HG03108 (cell line): ENCODE data around the gene TRIM40.
A peak's percentile ranks its signal among the peaks of the same experiment; 100 is the strongest.

Experiments used
- ATAC-seq: cut with Tn5 transposase; IDR thresholded peaks from one replicate; pipeline ENCODE4 v1.9.1; 2021; ENCODE audit warnings: moderate library complexity; ENCODE audit not compliant: unreplicated experiment

TRIM40 gene

DNA sequence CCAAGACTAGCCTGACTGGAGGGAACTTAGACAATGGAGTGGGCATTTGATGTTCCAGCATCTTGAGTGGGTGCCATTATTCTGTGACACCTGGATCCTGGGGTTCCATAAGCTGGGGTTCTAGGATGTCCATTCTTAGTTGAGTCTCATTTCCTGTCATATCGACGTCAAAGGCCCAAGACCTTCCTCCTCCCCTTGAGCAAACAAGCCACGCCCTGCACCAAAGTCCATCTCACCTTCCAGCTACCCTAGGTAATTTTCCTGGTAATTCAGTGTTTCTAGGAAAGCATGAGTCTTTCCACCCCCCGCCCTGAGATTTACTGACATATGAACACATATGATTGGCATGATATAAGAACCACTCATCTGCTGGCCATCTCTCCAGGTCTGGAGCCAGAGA, at the start of gene TRIM40:
TSS of gene TRIM40 (plus strand) at position 384 of the 400 bp plus-strand sequence. CDS start 897 bp downstream, outside the sequence.
- no peak for ATAC-seq

GRCh38 chr6:30087876-30088275, 48.1 kb upstream of the TRIM40 start:
- ATAC-seq = no peak

- no peak for ATAC-seq
Observed at GRCh38 chr6:30091577-30092381, 44.2 kb upstream of the TRIM40 start.

DNA sequence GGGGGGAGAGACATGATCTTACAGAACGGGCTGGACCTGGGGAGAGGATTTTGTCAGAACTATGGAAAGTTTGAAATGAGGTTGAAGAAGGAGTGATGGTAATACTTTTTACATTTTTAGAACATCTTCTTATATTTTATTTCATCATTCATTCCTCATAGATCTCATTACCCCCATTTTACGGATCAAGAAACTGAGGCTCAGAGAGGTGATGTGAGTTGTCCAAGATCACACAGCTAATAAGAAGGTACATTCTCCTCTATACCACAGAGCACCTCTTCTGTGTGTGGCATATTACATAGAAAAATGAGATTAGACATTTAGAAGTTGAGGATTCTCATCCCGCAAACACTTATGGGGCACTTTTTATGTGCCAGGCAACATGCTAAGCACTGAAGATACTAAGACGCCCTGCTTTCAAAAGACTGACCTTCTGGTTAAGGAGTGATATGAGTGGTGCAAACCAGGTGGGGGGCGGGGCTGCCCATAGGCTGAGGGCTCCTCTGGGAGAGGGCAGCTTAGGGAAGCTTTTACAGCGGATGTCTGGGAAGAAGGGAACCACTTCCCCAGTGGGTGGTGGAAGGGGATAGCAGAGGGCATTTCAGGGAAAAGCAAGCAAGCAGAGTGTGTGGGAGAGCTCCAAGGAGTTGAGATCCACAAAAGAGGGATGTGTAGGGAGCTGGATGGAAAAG, 42.9 kb upstream of the TRIM40 start:
- ATAC-seq = no peak

DNA sequence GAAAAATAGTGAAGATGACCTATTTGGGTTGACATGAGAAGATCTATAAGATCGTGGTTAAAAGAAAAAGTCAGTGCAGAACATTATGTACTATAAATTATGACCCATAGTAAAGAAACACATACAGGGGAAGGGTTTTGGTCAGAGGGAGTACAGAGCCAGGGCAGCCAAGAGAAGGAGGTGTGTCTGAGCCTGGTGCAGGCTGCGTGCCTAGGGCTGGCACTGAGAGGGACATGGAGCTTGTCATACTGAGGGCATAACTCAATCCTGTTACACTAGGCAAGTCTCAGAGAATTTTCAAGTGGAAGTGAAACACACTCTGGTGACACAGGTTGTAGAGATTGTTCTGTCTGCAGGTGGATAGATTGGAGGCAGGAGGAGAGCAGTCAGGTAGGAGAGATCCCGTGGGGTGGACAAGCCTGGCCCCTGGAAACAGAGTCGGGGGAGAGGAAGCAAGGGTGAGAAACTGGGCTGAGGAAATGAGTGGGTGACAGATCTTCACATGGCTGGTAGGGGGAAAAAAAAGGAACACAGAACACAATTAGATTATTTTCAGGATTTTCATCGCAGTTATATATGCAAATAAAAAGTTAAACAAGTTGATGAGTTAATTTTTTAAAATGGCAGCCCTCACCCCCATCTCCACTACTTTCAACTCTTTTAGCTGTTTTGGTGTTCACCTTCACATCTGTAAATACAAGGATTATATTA, 41.8 kb upstream of the TRIM40 start:
- no peak for ATAC-seq

DNA sequence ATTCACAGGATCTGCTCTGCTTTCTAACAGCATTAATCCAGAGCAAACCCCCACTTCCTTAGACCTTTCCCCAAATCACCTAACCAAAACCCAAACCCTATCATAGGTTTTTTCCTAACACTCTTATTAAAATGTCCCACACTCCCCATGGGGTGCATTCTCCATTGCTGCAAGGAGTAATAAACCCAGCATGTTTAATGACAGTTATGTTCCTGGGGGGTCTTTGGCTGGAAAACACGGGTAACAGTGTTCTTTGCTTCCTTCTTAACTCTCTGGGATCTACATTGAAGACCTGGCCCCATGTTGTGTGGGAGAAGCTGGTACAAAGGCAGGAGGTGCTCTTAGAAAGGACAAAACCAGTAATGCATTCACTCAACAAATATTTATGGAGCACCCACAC, 39.1 kb upstream of the TRIM40 start:
- no peak for ATAC-seq

DNA sequence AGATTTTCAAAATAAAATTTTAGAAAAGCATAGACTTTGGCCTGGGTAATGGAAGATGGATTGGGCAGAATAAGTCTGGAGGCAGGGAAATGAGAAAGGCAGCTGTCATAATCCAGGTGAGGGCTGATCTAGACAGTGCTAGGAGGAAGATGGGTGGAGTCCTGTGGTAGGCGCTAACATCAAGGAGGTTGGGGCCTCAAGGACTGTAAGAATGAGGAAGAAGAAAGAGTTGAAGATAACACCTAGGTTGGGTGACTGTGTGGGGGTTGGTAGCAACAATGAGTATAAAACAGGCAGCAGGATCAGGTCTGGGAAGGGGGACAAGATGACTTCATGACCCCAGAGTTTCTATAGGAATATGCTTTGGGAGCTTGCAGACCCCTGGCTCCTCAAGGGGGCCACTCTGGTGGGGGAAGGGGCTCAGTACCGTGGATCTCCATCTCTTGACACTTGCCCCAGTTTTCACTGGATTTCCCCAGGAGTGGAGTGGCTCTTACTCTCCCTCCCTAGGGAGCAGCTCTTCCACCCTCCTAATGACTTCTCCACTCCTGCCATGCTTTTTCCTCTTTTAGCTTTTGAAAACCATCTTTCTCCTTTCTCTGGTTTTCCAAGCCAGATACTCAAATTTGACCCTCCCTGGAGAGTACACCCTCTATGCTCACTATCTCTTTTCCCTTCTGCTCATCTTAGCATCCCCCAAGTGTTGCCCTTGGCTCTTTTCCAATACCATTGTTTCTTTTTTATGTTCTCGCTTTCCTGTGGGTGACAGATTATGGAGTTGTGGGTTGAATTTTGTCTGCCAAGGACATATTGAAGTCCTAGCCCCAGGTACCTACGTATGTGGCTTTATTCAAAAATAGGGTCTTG, 37.8 kb upstream of the TRIM40 start:
- no peak for ATAC-seq

- no peak for ATAC-seq
Observed at GRCh38 chr6:30100154-30100553, 35.8 kb upstream of the TRIM40 start.

DNA sequence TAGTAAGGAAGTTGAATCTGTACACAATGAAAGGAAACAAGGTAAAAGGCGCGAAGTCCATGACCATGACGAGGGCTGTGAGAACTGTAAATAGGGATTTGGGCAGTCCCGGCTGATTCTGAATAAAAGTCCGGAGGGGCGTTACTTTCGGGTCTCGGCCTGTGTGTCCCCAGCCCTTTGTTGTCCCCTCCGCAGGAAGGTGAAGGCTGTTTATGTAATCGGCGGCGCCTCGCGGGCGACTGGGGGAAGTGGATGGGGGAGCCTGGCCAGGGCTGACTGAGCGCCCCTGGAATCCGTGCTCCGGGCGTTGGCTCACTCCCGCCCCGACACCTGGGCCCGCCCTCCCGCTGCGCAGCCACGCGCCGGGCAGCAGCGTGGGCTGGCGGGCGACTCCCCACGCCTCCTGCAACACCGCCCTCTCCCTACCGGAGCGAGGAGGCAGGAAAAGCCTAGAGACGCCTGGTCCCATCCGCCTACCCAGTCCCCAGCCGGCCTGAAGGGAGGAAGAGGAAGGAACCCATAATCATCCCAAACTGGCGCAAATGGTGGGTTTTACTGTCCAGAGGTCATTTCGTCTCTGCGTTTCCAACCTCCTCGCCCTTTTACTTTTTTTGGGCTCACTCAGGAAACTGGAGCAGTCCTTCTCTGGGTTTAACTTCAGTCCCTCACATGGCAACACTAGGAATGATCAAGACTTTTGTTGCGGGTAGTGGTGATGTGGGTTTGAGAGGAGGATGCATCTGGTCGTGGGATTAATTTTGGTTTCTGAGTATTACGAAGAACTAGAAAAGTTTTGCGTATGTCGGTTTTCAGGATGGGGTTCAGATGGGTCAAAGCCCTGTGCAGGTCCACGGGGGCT, 35.1 kb upstream of the TRIM40 start:
- no peak for ATAC-seq

- ATAC-seq = peak; percentile 78
Observed at GRCh38 chr6:30101444-30102413, 34.2 kb upstream of the TRIM40 start.

GRCh38 chr6:30102414-30102969, 33.4 kb upstream of the TRIM40 start:
- ATAC-seq = no peak

DNA sequence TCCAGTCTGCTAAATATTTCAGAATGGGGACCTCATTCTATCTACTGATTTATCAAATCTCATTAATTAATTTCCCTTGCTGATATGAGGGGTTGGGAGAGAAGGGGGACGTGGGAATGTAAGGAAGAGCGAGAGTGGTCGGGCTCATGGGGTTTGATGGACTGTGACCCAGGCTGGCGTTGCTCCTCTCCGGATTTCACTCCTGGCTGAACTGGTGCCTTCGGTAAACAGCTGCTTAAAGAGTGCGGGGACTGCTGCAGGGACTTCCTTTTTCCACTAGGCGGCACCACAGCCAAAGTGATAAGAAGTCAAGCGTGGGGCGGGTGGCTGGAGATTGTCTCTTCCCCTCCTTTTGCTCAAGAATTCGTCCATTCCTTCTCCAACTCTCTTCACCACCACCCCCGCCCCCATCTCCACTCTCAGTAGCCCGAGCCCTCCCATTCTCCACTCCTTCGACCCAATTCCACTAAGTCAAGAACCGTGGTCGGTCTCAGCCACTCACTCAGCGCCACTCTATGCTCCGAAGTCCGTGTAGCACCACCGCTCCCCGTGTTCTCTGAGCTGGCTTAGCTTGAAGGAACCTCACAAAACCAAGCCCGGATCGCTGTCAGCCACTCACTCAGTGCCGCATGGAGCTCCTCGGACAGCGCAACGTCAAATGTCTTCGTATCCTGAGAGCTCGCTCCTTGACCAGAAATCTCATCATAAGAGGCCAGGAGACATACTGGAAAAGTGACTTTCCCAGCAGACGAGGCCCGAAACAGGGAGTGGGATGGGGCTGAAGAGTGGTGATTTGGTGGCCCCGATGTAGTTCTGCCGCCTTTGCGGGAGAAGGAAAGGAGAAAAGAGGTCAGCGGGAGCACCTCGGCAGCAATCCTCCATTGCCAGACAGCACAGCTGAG, 32.7 kb upstream of the TRIM40 start:
- peak; percentile 59 for ATAC-seq

DNA sequence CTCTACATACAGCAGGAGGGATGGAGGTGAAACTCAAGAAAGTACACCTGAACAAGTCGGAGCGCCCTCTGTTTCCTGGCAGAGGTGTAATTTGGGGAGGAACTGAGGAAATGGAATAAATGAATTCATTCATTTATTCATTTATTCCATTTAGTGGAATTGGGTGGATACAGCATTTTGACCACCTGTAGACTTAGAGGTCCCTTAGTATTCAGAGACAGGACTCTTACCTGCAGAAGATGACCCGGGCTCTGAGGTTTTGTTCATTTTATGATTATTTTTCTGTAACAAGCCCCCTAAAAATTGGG, 32.1 kb upstream of the TRIM40 start:
- no peak for ATAC-seq

DNA sequence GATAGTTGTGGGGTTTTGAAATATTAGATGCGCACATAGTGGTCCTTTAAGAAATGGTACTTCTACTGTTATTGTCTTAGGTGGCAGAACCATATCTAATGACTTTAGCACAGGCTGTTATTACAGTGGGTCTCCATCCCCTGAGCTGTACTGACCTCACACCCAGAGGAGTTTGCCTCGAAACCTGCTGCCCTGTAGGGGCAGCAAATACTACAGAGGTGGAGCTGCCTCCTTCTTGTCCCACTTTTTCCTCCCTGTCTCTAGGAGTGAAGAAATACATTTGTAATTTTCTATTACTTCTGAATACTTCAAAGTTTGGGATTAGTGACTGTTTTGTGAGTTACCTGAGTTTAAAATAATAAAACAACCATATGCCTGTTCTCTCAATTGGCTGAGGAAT, 31.3 kb upstream of the TRIM40 start:
- no peak for ATAC-seq

GRCh38 chr6:30111266-30111856, 24.6 kb upstream of the TRIM40 start:
- ATAC-seq = no peak

GRCh38 chr6:30112402-30112994, 23.4 kb upstream of the TRIM40 start:
- no peak for ATAC-seq
